Muscle layer of colon (tissue), 2 donors: Measurements from ENCODE around the gene ZNF212.
A peak's percentile ranks its signal among the peaks of the same experiment; 100 is the strongest.
"Not testable (repeated sequence)": the region's sequence is repeated elsewhere in the genome, so short reads cannot be mapped to it uniquely, and the experiment has no call there.

ENCODE experiments used
- H3K27ac ChIP-seq: one replicate; pipeline ENCODE4 v1.7.0; 2013; ENCODE audit warnings: low read depth, mild to moderate bottlenecking, low read length, moderate library complexity
- H3K27me3 ChIP-seq, 2 donors: one replicate each; pipeline ENCODE4 v1.7.0; 2013; ENCODE audit warnings: low read length in 2 of 2, mild to moderate bottlenecking in 2 of 2; ENCODE audit not compliant: insufficient read depth in 2 of 2, control insufficient read depth in 1 of 2
- H3K36me3 ChIP-seq: one replicate; pipeline ENCODE4 v1.7.0; 2013; ENCODE audit warnings: mild to moderate bottlenecking, low read length; ENCODE audit not compliant: insufficient read depth
- H3K4me1 ChIP-seq: one replicate; pipeline ENCODE4 v1.7.0; 2013; ENCODE audit warnings: mild to moderate bottlenecking, low read length; ENCODE audit not compliant: insufficient read depth
- H3K4me3 ChIP-seq, 2 donors: one replicate each; pipeline ENCODE4 v1.7.0; 2013; ENCODE audit warnings: low read length in 2 of 2, low read depth in 1 of 2, mild to moderate bottlenecking in 1 of 2, moderate library complexity in 1 of 2
- H3K9ac ChIP-seq: one replicate; pipeline ENCODE4 v1.7.0; 2013; ENCODE audit warnings: low read length
- H3K9me3 ChIP-seq: one replicate; pipeline ENCODE4 v1.7.0; 2013; ENCODE audit warnings: mild to moderate bottlenecking, low read length
- donor health status: abdominal sarcoma.
- donor health status: Adenocarcinoma of cecum.

The ZNF212 gene

DNA sequence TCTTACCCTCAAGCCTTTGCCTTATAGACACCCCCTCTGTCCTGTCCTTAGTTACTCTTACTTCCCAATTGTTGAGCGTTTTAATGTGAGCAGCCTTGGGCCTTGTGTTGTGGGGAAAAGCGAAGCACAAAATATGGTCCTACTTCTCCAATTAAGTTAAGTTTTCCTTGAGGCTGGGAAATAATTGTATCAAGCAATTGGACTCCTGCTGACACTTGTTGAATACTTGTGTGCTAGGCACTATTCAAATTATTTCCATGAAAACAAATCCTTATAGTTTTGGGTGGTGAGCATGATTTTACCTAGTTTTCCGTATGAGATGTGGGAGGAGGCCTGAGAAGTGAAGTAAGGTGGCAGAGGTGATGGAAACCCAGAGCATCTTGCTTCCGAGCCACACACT, 17.1 kb downstream of the ZNF212 start:
- Histone ChIP-seq H3K36me3 (peaks cover 33% of the 10 kb centered on the region), H3K4me3 (no peak overlapping the region), H3K9ac (no peak overlapping the region), H3K27ac (no peak overlapping the region), H3K4me1 (no peaks in the 10 kb centered on the region), H3K9me3 (no peaks in the 10 kb centered on the region), H3K27me3 (no peaks in the 10 kb centered on the region)

- no peaks in the 10 kb centered on the region for H3K9me3 ChIP-seq
Measured at GRCh38 chr7:149257146-149257545, 17.7 kb downstream of the ZNF212 start.

GRCh38 chr7:149261316-149261828, 21.9 kb downstream of the ZNF212 start:
- peaks cover 9% of the 10 kb centered on the region for H3K36me3 ChIP-seq
- H3K4me3 ChIP-seq: peak overlapping the region; percentile 49 to 66
- no peaks in the 10 kb centered on the region for H3K9me3 ChIP-seq
- peak overlapping the region; percentile 39 for H3K9ac ChIP-seq
- H3K4me1 ChIP-seq: no peaks in the 10 kb centered on the region
- no peaks in the 10 kb centered on the region for H3K27me3 ChIP-seq
- H3K27ac ChIP-seq: peak overlapping the region; percentile 68

More at GRCh38 chr7:149257146-149257545, 17.7 kb downstream of the ZNF212 start:
- Histone ChIP-seq H3K9ac (no peak overlapping the region), H3K4me1 (no peaks in the 10 kb centered on the region), H3K36me3 (peaks cover 29% of the 10 kb centered on the region), H3K27ac (no peak overlapping the region), H3K27me3 (no peaks in the 10 kb centered on the region), H3K4me3 (no peak overlapping the region)

- peak within 1 kb of the TSS; percentile 39 for H3K9ac ChIP-seq
- H3K36me3 ChIP-seq: peaks cover 16% of the 10 kb centered on the region
- no peaks in the 10 kb centered on the region for H3K4me1 ChIP-seq
- peak within 1 kb of the TSS; percentile 49 to 66 for H3K4me3 ChIP-seq
- H3K9me3 ChIP-seq: no peaks in the 10 kb centered on the region
- no peaks in the 10 kb centered on the region for H3K27me3 ChIP-seq
- H3K27ac ChIP-seq: peak within 1 kb of the TSS; percentile 68
Measured at GRCh38 chr7:149261829-149262617, 22.6 kb downstream of the ZNF212 start, which contains the start of gene ZNF783. Gene ZNF783 (plus strand): TSS chr7:149262196. CDS start chr7:149262334, 138 bp downstream.

GRCh38 chr7:149266451-149266850, 27.0 kb downstream of the ZNF212 start:
- no peaks in the 10 kb centered on the region for H3K9me3 ChIP-seq
- H3K9ac ChIP-seq: no peak overlapping the region
- H3K27ac ChIP-seq: no peak overlapping the region
- H3K4me3 ChIP-seq: no peak overlapping the region
- no peaks in the 10 kb centered on the region for H3K27me3 ChIP-seq
- H3K4me1 ChIP-seq: no peaks in the 10 kb centered on the region
- peaks cover 30% of the 10 kb centered on the region for H3K36me3 ChIP-seq

DNA sequence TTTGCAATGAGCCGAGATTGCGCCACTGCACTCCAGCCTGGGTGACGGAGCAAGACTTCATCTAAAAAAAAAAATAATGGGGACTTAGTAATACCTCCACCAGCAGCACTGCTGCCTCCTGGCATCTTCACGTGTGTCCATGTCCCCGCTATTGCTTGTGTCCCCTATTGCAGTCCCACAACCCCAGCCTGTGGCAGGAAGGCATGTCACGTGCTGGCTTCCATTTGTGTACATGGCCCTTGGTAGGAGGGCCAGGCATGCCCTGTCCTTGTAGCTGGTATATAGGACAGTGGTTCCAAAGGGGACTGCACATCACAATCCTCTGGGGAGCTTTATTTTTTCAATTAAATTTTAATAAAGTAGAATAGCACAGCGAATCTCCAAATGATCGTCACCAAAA, 28.3 kb downstream of the ZNF212 start:
- H3K9me3 ChIP-seq: no peaks in the 10 kb centered on the region
- H3K4me3 ChIP-seq: no peak overlapping the region
- no peak overlapping the region for H3K9ac ChIP-seq
- peaks cover 33% of the 10 kb centered on the region for H3K36me3 ChIP-seq
- H3K4me1 ChIP-seq: no peaks in the 10 kb centered on the region
- H3K27me3 ChIP-seq: no peaks in the 10 kb centered on the region
- H3K27ac ChIP-seq: no peak overlapping the region

GRCh38 chr7:149274424-149274823, 35.0 kb downstream of the ZNF212 start:
- H3K9ac ChIP-seq, H3K27ac ChIP-seq, H3K27me3 ChIP-seq, H3K4me3 ChIP-seq, H3K4me1 ChIP-seq, H3K9me3 ChIP-seq: not testable (repeated sequence)
- H3K36me3 ChIP-seq: peaks cover 31% of the 10 kb centered on the region

GRCh38 chr7:149277871-149278270, 38.4 kb downstream of the ZNF212 start:
- Histone ChIP-seq H3K36me3 (peaks cover 34% of the 10 kb centered on the region), H3K9me3 (no peaks in the 10 kb centered on the region), H3K27ac (no peak overlapping the region), H3K4me3 (no peak overlapping the region), H3K27me3 (no peaks in the 10 kb centered on the region), H3K9ac (no peak overlapping the region), H3K4me1 (no peaks in the 10 kb centered on the region)

DNA sequence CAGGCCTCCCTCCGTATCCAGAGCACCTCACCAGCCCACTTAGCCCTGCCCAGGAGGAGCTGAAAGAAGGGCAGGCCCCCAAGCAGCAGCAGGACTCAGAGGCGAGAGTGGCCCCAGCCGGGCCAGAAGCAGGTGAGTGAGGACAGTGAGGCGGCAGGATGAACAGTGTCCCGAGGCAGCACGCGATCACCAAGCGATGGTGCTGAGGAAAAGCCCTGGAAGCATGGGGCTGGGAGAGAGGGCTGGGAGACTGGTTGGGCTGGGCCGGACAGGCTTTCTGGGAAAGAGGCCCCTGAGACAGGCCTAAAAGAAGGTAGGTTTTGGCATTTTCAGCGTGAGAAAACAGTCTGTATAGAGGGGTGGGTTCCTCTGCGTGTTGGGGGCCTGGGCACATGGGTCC, 38.9 kb downstream of the ZNF212 start:
- H3K9me3 ChIP-seq: no peaks in the 10 kb centered on the region
- H3K27me3 ChIP-seq: no peaks in the 10 kb centered on the region
- no peaks in the 10 kb centered on the region for H3K4me1 ChIP-seq
- H3K4me3 ChIP-seq: no peak overlapping the region
- H3K9ac ChIP-seq: no peak overlapping the region
- H3K36me3 ChIP-seq: peaks cover 29% of the 10 kb centered on the region
- no peak overlapping the region for H3K27ac ChIP-seq

- Histone ChIP-seq H3K4me1 (no peaks in the 10 kb centered on the region), H3K27me3 (no peaks in the 10 kb centered on the region), H3K9me3 (no peaks in the 10 kb centered on the region), H3K4me3 (no peak overlapping the region), H3K36me3 (peaks cover 27% of the 10 kb centered on the region), H3K27ac (no peak overlapping the region), H3K9ac (no peak overlapping the region)
Measured at GRCh38 chr7:149279111-149279743, 39.8 kb downstream of the ZNF212 start.

DNA sequence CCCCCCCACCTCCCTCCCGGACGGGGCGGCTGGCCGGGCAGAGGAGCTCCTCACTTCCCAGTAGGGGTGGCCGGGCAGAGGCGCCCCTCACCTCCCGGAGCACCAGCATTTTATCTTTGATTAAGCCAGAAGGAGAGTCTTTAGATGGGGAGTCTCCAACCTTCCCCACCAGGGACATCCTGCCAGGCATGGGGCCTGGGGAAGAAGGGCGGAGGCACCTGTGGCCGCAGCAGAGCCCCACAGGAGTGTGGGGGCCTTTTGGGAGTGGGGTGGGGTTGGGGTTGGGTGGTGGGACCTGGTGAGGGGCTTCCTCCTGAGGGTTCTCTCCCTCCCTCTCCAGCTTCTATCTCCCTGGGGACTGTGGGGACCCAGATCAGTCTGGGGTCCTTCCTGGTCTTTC, 40.7 kb downstream of the ZNF212 start:
- H3K9me3 ChIP-seq: no peaks in the 10 kb centered on the region
- no peaks in the 10 kb centered on the region for H3K27me3 ChIP-seq
- peaks cover 27% of the 10 kb centered on the region for H3K36me3 ChIP-seq
- H3K27ac ChIP-seq: no peak overlapping the region
- peaks cover 4% of the 10 kb centered on the region for H3K4me1 ChIP-seq
- H3K4me3 ChIP-seq: no peak overlapping the region
- H3K9ac ChIP-seq: no peak overlapping the region
